ENCODE results near the gene SEPTIN1. TPM values are rescaled to one million over a fixed set of nuclear protein-coding genes. Genes with fewer than 3 reads are reported as not detected.

Gene SEPTIN1
- polyA plus RNA-seq, 4 donors, result 1.00 to 3.0 (median 2.1) TPM

DNA sequence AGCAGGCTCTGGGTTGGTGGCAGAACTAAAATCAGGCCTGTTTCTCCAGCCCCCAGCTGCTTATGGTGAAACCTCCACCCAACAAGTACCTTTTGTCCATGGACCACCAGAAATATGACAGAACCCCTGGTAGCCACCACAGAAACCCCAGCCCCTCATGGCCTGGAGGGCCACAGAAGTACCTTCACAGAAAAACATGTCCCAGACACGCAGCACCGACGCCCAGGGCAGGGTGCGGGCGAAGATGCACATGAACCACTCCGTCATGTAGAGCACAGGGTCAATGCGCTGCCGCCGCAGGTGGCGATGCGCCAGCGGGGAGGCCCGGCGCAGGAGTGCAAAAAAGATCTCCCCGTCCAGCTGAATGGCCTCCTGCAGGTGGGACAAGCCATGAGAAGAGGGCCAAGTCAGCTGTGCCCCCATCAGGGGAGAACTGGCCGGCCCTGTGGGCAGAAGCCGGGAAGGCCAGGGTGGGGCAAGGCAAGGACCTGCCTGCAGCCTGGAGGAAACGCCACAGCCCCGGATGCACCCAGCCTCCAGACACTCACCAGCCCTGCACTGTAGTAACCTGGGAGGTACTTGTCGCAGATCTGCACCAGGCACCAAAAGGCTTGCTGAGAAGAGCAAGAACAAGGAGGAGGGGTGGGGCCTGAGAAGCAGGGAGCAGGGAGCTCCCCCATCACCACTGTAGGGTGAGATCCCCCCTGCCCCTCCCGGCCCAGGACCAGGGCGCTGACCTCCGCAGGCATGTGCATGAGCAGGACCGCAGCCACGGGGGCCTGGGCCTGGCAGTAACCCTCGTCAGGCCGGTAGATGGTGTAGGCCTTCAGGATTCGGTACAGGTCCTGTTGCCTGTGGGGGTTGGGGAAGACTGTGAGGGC lies 23.1 kb downstream of the SEPTIN1 start:
- no peak for DNase-seq (ENCODE audit: low read depth in 4 of 4, low spot score in 3 of 4)

- DNase-seq (ENCODE audit: low read depth in 4 of 4, low spot score in 3 of 4), result no peak
Observed at GRCh38 chr16:30358577-30358936, 23.8 kb downstream of the SEPTIN1 start.

DNA sequence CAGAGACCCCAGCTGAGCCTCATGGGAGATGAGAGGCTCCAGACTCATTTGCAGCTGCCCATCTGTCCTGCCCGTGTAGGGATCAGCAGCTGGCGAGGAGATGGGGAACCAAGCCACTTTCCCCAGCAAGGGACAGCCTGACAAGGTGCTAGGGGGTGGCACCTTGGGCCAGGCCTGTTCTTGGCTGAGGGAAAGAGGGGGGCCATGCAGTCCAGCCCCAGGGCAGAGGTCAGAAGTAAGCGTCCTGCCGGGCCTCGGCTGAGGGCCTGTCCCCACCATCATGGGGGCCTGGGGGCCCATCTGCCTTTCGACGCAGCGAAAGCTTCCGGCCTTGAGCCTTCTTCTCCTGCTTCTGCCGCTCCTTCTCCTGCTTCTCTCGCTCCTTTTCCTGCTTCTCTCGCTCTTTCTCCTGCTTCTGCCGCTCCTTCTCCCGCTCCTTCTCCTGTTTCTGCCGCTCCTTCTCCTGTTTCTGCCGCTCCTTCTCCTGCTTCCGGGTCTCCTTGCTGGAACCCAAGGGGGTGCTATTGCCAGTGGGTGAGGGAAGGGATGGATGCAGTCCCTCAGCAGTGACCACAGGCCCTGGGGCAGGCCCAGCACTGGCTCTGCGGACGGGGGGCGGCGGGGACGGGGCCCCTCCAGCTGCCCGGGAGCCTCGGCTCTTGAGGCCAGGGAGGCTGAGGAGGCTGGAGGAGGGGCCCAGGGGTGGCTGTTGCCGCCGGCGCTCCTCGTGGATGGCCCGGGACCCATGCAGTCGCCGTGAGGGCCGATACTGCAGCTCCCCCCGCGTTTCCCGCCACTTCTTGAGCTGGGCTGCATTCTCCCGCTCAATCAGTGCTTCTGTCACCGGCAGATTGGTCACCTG lies 24.4 kb downstream of the SEPTIN1 start:
- DNase-seq (ENCODE audit: low read depth in 4 of 4, low spot score in 3 of 4), result no peak

- DNase-seq (ENCODE audit: low read depth in 4 of 4, low spot score in 3 of 4), result no peak
Observed at GRCh38 chr16:30357085-30357714, 25.2 kb downstream of the SEPTIN1 start.

GRCh38 chr16:30356401-30357084 lies 25.8 kb downstream of the SEPTIN1 start:
- DNase-seq (ENCODE audit: low read depth in 4 of 4, low spot score in 3 of 4), result no peak

DNA sequence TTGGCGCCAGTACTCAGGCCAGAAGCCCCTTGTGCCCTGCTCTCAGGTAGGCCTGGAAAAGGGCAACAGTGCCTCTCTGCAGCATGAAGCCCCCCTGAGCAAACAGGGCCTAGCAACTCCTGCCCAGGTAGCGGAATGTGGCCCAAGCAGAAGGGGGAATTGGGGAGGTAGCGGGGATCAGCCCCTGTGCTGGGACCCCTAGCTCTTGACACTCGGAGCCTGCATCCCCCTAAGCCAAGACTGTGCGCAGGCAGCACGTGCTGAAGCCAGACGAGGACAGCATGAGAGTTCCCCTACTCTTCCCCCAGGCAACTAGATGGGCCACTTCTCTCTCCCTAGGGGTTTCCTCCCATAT lies 26.4 kb downstream of the SEPTIN1 start:
- DNase-seq (ENCODE audit: low read depth in 4 of 4, low spot score in 3 of 4), result no peak

GRCh38 chr16:30355144-30355953 lies 27.0 kb downstream of the SEPTIN1 start, which contains the start of gene CD2BP2:
Gene CD2BP2 (minus strand): TSS chr16:30355308. CDS start chr16:30354681, 627 bp downstream.
- peak; percentile 97 to 100 (median 99) for DNase-seq (ENCODE audit: low read depth in 4 of 4, low spot score in 3 of 4)

DNA sequence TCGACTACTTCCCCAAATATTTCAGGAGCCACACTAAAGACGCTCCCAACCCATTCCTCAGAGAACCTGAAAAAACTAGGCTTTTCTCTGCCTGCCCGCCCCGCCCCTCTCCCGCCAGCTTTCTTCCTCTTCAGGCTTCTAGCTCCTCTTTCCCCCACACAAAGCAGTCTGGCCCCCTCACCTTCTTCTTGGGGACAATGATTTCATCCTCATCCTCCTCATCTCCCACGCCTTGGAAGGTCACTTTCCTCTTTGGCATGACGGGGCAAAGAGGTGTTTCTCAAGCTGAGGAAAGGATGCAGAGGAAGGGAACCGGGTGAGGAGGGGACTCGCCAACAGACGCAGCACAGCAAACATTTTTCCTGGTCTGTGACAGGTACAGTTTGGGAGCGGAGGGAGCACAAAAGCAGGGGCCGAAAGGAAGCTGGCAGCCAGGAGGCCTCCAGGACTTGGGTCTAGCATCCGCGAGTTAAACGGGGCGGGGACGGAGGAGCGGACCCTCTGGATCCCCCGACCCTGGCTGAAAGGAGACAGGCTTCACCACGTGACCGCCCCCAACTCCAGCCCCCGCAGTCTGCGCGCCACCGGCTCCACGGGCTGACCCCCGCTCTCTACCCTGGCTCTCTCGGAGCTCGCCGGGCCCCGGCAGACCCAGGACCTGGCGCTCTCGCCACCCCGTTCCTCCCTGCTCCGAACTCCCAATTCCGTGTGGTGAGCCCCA lies 27.8 kb downstream of the SEPTIN1 start:
- DNase-seq (ENCODE audit: low read depth in 4 of 4, low spot score in 3 of 4), result no peak

GRCh38 chr16:30353438-30354129 lies 28.8 kb downstream of the SEPTIN1 start:
- DNase-seq (ENCODE audit: low read depth in 4 of 4, low spot score in 3 of 4), result no peak

DNA sequence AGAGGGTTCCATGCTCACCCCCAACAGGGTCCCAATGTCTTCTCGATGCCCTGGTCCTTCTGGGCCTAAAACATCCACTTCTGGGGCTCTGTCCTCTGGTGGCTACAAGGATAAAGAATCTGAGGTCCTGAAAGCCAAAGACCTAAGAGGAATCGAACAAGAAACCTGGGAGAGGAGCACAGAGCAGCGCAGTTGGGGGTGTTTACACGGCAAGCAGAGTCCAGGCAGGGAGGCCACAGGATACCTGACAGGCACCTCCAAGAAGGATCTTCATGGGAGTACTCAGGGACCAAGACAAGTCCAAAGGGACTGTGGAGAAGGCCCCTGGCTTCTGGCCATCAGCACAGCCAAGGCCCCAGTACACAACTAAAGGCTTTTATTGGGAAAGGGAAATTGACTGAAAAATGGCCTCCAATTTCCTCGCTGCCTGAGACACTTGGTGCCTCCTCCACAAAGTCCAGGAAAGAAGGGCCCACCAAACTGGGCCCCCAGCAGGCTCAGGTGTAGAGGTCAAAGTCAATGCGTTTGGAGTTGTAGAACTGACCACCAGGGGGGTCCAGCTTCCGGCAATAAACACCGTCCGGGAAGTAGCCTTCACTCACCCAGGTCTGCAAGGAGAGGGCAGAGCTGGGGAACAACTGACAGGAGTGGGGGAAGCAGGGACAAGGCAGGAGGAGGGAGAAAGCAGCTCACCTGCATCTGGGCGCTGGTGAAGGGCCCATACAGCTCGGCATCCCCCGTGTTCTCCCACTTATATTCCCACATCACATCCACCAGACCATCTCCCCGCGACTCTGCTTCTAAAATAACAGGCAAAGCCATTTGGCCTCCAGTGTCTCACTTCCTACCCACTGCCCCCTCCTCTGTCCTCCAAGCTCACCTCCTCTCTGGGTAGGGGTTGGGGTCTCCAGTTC lies 29.6 kb downstream of the SEPTIN1 start:
- no peak for DNase-seq (ENCODE audit: low read depth in 4 of 4, low spot score in 3 of 4)

- no peak for DNase-seq (ENCODE audit: low read depth in 4 of 4, low spot score in 3 of 4)
Observed at GRCh38 chr16:30351586-30352419, 30.6 kb downstream of the SEPTIN1 start.

- DNase-seq (ENCODE audit: low read depth in 4 of 4, low spot score in 3 of 4), result no peak
Observed at GRCh38 chr16:30351001-30351441, 31.3 kb downstream of the SEPTIN1 start.

GRCh38 chr16:30350134-30350871 lies 32.1 kb downstream of the SEPTIN1 start:
- no peak for DNase-seq (ENCODE audit: low read depth in 4 of 4, low spot score in 3 of 4)

GRCh38 chr16:30349675-30350074 lies 32.7 kb downstream of the SEPTIN1 start:
- DNase-seq (ENCODE audit: low read depth in 4 of 4, low spot score in 3 of 4), result no peak

DNA sequence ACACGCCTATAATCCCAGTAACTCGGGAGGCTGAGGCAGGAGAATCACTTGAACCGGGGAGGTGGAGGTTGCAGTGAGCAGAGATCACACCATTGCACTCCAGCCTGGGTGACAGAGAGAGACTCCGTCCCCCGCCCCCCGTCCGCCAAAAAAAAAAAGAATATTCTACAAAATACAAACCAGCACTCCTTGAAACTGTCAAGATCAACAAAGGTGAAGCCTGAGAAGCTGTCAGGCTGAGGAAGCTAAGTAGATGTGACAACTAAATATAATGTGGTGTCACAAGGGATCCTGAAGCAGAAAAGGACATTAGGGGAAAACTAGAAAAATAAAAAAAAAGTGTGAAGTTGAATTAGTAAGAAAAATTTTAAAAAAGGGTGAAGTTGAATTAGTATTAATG lies 33.4 kb downstream of the SEPTIN1 start:
- DNase-seq (ENCODE audit: low read depth in 4 of 4, low spot score in 3 of 4), result no peak

- no peak for DNase-seq (ENCODE audit: low read depth in 4 of 4, low spot score in 3 of 4)
Observed at GRCh38 chr16:30348113-30348512, 34.2 kb downstream of the SEPTIN1 start.
